GM12874 (cell line): ENCODE data around the gene C11orf54.

ENCODE experiments used
- CTCF ChIP-seq: IDR thresholded peaks from 2 replicates; pipeline ENCODE4 v1.5.1; 2011; ENCODE audit warnings: low read depth, mild to moderate bottlenecking, control low read depth, low read length, moderate library complexity; ENCODE audit not compliant: insufficient read depth

C11orf54 gene

DNA sequence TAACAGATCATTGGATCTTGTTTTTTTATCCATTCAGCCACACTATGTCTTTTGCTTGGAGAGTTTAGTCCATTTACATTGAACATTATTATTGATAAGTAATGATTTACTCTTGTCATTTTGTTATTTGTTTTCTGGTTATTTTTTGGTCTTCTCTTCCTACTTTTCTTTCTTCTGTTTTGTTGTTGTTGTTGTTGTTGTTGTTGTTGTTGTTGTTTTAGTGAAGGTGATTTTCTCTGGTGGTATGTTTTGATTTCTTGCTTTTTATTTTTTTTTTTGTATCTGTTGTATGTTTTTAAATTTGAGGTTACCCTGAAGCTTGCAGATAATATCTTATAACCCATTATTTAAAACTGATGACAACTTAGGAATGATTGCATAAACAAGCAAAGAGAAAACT is 28.8 kb upstream of the C11orf54 start:
- no peak for TF ChIP-seq CTCF

GRCh38 chr11:93715797-93716396 is 25.6 kb upstream of the C11orf54 start:
- TF ChIP-seq CTCF, result no peak

DNA sequence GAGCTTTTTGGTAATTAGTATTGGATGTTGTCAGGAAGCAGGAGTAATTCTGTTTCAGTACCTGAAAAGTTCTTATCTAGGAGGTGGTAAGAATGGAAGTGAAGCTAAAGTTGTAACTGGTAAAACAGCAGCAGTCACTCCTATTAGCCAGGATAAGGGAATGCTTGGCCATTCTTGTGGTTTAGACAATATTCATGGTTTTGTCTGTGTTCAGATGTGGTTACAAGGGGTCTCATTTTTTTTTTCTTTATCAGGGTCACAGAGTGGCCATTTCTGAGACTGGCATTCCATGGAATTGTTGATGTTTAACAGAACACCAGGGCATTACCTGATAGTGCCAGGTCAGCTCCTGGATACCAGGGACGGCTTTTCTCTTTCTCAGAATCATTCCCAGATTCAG is 24.0 kb upstream of the C11orf54 start:
- no peak for TF ChIP-seq CTCF

DNA sequence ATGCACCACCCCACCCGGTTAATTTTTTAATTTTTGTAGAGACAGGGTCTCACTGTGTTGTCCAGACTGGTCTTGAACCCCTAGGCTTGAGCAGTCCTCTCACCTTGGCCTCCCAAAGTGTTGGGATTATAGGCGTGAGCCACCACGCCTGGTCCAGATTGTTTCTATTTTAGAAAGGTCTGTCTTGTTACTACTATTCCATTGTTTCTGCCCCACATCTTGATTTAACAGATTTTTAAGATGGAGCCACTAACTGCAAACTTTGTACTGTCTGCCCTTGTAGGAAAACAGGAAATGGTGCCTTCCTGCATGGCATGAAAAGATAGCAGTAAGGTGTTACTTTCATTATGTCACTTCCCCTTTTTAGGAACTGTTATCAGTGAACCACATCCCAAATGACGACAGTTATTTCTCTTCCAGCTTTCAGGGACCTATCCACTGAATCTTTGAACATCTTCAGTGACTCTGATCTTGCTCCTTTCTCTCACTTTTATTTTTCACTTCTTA is 23.4 kb upstream of the C11orf54 start:
- no peak for TF ChIP-seq CTCF

- TF ChIP-seq CTCF, result no peak
These were observed 22.2 kb upstream of the C11orf54 start for GRCh38 chr11:93719310-93719709.

DNA sequence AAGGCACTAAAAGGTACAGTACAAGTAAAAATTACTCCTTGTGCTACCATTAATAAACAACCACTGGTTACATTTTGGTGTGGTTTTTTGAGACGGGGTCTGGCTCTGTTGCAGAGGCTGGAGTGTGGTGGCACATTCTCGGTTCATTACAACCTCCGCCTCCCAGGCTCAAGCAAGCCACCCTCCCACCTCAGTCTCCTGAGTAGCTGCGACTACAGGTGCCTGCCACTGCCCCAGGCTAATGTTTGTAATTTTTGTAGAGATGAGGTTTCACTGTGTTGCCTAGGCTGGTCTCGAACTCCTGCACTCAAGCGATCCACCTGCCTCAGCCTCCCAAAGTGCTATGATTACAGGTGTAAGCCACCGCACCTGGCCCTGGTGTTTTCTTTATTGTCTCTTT is 20.9 kb upstream of the C11orf54 start:
- TF ChIP-seq CTCF, result no peak

GRCh38 chr11:93724089-93724488 is 17.4 kb upstream of the C11orf54 start:
- TF ChIP-seq CTCF, result no peak
